ENCODE results near the gene EDEM1. TPM values are rescaled to one million over a fixed set of nuclear protein-coding genes. Genes with fewer than 3 reads are reported as not detected.

EDEM1 gene
- total and polyA plus RNA-seq, 10 of the 15 experiments (the other 5 are each of a cell fraction or from before 2014, with no cell fraction given), result 18.9 to 138 (median 57.5) TPM

- CTCF ChIA-PET, result interaction anchor here (0.6 to 1.7 kb wide), 9 partner anchors 13 to 521 kb away, joined by 3 to 9 read pairs (median 4); no protein-coding TSS in a partner anchor
These were observed 45.5 kb downstream of the EDEM1 start for GRCh38 chr3:5233026-5233425.

More at GRCh38 chr3:5233026-5233425, 45.5 kb downstream of the EDEM1 start:
- no peaks in the 10 kb centered on the region; a peak in 1 of 4 replicates for H3K27me3 ChIP-seq (replicated peaks in 1 of 2; ENCODE audit: control insufficient read depth in 2 of 2, insufficient read depth in 2 of 2, low read length in 1 of 2)
- FAIRE-seq, result no peak
- no peak for TF ChIP-seq ZNF687 (IDR thresholded peaks at IDR 0.05)
- no peak for TF ChIP-seq HSF1 (IDR thresholded peaks at IDR 0.05; ENCODE audit: low read depth, low read length)
- no peak for TF ChIP-seq HDAC2 (IDR thresholded peaks at IDR 0.05)
- TF ChIP-seq BACH1 (IDR thresholded peaks at IDR 0.05; ENCODE audit: borderline replicate concordance), result no peak
- TF ChIP-seq SUZ12 (IDR thresholded peaks at IDR 0.05; ENCODE audit: unreplicated experiment), result no peak
- TF ChIP-seq SPI1 (IDR thresholded peaks at IDR 0.05; ENCODE audit: borderline replicate concordance, insufficient read depth, low read depth, low read length), result no peak
- TF ChIP-seq EED (IDR thresholded peaks at IDR 0.05; ENCODE audit: low read depth), result no peak
- no peak for TF ChIP-seq HDGF (IDR thresholded peaks at IDR 0.05)
- TF ChIP-seq TBL1XR1 (IDR thresholded peaks at IDR 0.05; ENCODE audit: low read depth, low read length), result no peak
- no peak for TF ChIP-seq IRF3 (IDR thresholded peaks at IDR 0.05)
- no peak for TF ChIP-seq GATAD2B (conservative IDR thresholded peaks at IDR 0.05; ENCODE audit: low read depth)
- no peak for TF ChIP-seq HDAC6 (IDR thresholded peaks at IDR 0.05; ENCODE audit: unreplicated experiment)
- no peak for TF ChIP-seq NFXL1 (IDR thresholded peaks at IDR 0.05; ENCODE audit: borderline replicate concordance)
- no peak for TF ChIP-seq BCL11A (IDR thresholded peaks at IDR 0.05; ENCODE audit: low read depth, low read length)
- no peak for TF ChIP-seq SIN3A (IDR thresholded peaks at IDR 0.05; ENCODE audit: low read depth, low read length)
- no peak for TF ChIP-seq MXI1 (IDR thresholded peaks at IDR 0.05; ENCODE audit: low read depth, low read length)
- TF ChIP-seq SMAD1 (IDR thresholded peaks at IDR 0.05; ENCODE audit: low read depth, partially characterized antibody), result no peak
- no peak for TF ChIP-seq TCF12 (IDR thresholded peaks at IDR 0.05; ENCODE audit: low read depth, low read length)
- TF ChIP-seq PML (IDR thresholded peaks at IDR 0.05; ENCODE audit: low read length), result no peak
- H3K4me1 ChIP-seq (ENCODE audit: control insufficient read depth, insufficient read depth, low read length), result no peaks in the 10 kb centered on the region
- ATAC-seq, result no peak
- no peaks in the 10 kb centered on the region for H3K36me3 ChIP-seq (ENCODE audit: control insufficient read depth in 2 of 2, insufficient read depth in 2 of 2, low read length in 1 of 2)
- ChIA-PET POLR2A (interaction anchor here (1.0 kb wide), 1 partner anchor 45 kb away, joined by 3 read pairs; no protein-coding TSS in a partner anchor), RAD21 (ENCODE audit: unreplicated experiment) (interaction anchor here (0.9 to 1.5 kb wide), 4 partner anchors 44 to 109 kb away, joined by 3 to 5 read pairs (median 3); no protein-coding TSS in a partner anchor), SMC1A (ENCODE audit: uncharacterized antibody, unreplicated experiment) (interaction anchor here (0.5 to 1.7 kb wide), 9 partner anchors 8 to 521 kb away, joined by 3 to 7 read pairs (median 4); no protein-coding TSS in a partner anchor)
- no peak overlapping the region for H3K27ac ChIP-seq (ENCODE audit: control insufficient read depth, insufficient read depth)
- 4% methylated on average over 2 of the region's 2 CpGs for WGBS (ENCODE audit: insufficient coverage, insufficient replicate concordance, low lambda C conversion rate, missing lambda C conversion rate)
- no peaks in the 10 kb centered on the region for H4K20me1 ChIP-seq (ENCODE audit: control insufficient read depth, insufficient read depth)
- no peak overlapping the region for H3K4me2 ChIP-seq (ENCODE audit: control insufficient read depth, insufficient read depth)
- in situ Hi-C loops (cut with MboI), result no loop called here
- intact Hi-C loops (cut with micrococcal nuclease; ENCODE audit: unreplicated experiment), result no loop called here
- H3K4me3 ChIP-seq, result no peak overlapping the region
- H2AFZ ChIP-seq (ENCODE audit: control insufficient read depth, low read depth, low read length), result no peak overlapping the region
- no TSS peak for BruUV-seq (replicated peaks)
- no peak for DNase-seq (ENCODE audit: low read depth, low spot score)
- H3K9ac ChIP-seq (ENCODE audit: control insufficient read depth, insufficient read depth, low read length), result no peak overlapping the region
- no peaks in the 10 kb centered on the region for H3K9me3 ChIP-seq (replicated peaks; ENCODE audit: control insufficient read depth, insufficient read depth, low read length)
- H3K79me2 ChIP-seq (ENCODE audit: control insufficient read depth, insufficient read depth, low read length), result no peaks in the 10 kb centered on the region

Data from GM12878 (cell line).